ENCODE results near the gene CDH23.

Gene CDH23

DNA sequence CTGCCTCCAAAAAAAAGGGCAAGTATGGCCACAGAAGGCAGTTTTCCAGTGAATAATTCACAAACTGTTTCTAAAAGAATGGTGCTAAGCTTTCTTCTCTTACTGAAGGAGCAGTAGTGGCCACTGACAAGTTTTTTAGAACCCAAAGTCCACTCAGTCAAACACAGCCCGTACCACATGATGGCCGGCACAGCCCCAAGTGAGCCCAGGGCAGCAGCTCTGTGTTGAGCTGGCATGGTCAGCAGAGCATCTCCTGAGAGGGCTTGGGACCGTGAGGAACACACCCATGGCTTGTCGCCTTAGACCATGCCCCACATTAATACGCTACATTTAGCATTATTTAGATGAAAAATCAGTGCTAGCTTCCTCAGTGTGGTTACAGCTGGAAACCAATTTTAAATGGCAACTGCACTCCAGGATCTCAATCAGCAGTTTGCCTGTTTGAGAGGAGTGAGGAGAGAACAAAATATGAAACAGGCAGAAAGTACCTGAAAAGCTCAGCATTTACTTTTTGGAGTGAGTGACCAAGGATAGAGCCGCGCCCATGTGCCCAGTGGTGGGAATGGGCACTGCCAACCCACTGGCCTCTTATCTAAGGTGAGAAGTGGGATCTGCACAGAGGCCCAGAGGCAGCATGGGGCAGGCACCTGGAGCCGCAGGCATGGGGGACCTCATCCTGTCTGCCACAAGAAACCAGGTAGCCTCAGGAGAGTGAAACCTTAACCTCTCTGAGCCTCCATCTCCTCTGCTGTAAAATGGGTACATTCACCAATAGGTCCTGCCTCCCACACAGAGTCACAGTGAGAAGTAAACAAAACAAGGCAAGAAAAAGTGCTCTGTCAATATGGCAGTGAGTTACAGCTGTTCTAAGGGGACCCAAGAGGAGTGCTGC, 437.0 kb downstream of the CDH23 start:
- ChIA-PET CTCF (interaction anchor here (0.7 to 4.2 kb wide), 2 partner anchors 62 to 63 kb away, joined by 4 to 20 read pairs; no protein-coding TSS in a partner anchor), POLR2A (ENCODE audit: low non-redundant PET) (interaction anchor here (1.0 kb wide), 1 partner anchor 56 kb away, joined by 4 read pairs; no protein-coding TSS in a partner anchor)
- DNase-seq (ENCODE audit: low spot score) = no peak
- TF ChIP-seq, protein P1, sequence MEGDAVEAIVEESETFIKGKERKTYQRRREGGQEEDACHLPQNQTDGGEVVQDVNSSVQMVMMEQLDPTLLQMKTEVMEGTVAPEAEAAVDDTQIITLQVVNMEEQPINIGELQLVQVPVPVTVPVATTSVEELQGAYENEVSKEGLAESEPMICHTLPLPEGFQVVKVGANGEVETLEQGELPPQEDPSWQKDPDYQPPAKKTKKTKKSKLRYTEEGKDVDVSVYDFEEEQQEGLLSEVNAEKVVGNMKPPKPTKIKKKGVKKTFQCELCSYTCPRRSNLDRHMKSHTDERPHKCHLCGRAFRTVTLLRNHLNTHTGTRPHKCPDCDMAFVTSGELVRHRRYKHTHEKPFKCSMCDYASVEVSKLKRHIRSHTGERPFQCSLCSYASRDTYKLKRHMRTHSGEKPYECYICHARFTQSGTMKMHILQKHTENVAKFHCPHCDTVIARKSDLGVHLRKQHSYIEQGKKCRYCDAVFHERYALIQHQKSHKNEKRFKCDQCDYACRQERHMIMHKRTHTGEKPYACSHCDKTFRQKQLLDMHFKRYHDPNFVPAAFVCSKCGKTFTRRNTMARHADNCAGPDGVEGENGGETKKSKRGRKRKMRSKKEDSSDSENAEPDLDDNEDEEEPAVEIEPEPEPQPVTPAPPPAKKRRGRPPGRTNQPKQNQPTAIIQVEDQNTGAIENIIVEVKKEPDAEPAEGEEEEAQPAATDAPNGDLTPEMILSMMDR (conservative IDR thresholded peaks at IDR 0.05; ENCODE audit: low read depth) = no peak
- peak overlapping the region; percentile 38 for H3K27ac ChIP-seq

GRCh38 chr10:71834343-71834674, 437.6 kb downstream of the CDH23 start:
- H3K27ac ChIP-seq = peak overlapping the region; percentile 38; the same call in 1 of the 2 replicates
- TF ChIP-seq, protein P1 (conservative IDR thresholded peaks at IDR 0.05; ENCODE audit: low read depth) = no peak
- POLR2A ChIA-PET (ENCODE audit: low non-redundant PET) = interaction anchor here (1.0 kb wide), 1 partner anchor 55 kb away, joined by 4 read pairs; no protein-coding TSS in a partner anchor
- DNase-seq (ENCODE audit: low spot score) = no peak
- CTCF ChIA-PET = interaction anchor here (0.7 to 4.2 kb wide), 2 partner anchors 62 kb away, joined by 4 to 20 read pairs; no protein-coding TSS in a partner anchor

- H3K27ac ChIP-seq = peak overlapping the region; percentile 56
- POLR2A ChIA-PET (ENCODE audit: low non-redundant PET) = no interaction called here
- CTCF ChIA-PET = interaction anchor here (0.7 to 4.2 kb wide), 3 partner anchors 54 to 63 kb away, joined by 3 to 20 read pairs (median 4); no protein-coding TSS in a partner anchor
- TF ChIP-seq, protein P1 (conservative IDR thresholded peaks at IDR 0.05; ENCODE audit: low read depth) = no peak
- DNase-seq (ENCODE audit: low spot score) = no peak
Observed at GRCh38 chr10:71835671-71836595, 439.2 kb downstream of the CDH23 start.

- POLR2A ChIA-PET (ENCODE audit: low non-redundant PET) = no interaction called here
- CTCF ChIA-PET = interaction anchor here (0.7 to 4.2 kb wide), 4 partner anchors 53 to 63 kb away, joined by 3 to 20 read pairs (median 11); no protein-coding TSS in a partner anchor
- TF ChIP-seq, protein P1 (conservative IDR thresholded peaks at IDR 0.05; ENCODE audit: low read depth) = no peak
- DNase-seq (ENCODE audit: low spot score) = no peak
- peak overlapping the region; percentile 56 for H3K27ac ChIP-seq
Observed at GRCh38 chr10:71836596-71836974, 439.9 kb downstream of the CDH23 start.

DNA sequence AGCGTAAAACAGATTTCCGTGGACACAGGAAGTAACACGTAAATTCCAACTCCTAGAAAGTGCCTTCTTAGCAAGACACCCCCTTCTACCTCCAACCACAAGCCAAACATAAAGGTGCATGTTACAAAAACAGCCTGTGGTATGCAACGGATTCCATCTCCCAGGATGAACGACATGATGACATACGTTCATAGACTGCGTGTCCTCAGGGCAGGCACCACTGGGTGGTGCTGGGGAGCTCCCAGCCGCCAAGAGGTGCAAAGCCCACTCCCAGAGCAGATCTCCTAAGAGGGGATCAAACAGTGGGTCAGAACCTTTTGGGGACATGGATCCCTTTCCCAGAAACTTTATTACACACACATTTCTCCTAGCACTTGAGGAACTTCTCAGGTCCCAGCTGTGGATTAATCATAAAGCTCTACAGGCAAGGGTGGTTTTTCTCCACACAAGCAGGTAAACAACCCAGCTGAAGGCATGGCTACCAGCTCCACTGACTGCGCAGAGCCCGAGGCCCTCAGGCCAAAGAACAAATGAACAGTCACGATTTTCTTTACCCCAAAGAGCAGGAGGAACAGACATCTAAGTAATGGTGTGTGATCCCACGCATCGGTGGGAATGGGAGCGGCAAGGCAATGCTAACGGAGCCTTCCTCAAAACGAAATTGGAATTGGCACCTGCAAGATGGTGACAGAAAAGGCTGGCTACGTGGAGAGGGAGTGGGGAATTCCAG, 440.5 kb downstream of the CDH23 start:
- DNase-seq (ENCODE audit: low spot score) = no peak
- ChIA-PET POLR2A (ENCODE audit: low non-redundant PET) (no interaction called here), CTCF (interaction anchor here (0.6 to 3.1 kb wide), 7 partner anchors 23 to 135 kb away, joined by 3 to 18 read pairs (median 3); no protein-coding TSS in a partner anchor)
- H3K27ac ChIP-seq = peak overlapping the region; percentile 59
- TF ChIP-seq, protein P1 (conservative IDR thresholded peaks at IDR 0.05; ENCODE audit: low read depth) = no peak

Data from RWPE1 (cell line).